Neural progenitor cell (in vitro differentiated cells): Measurements from ENCODE around the gene MPO.

ENCODE experiments used
- EZH2 ChIP-seq: fragments of 200-600 bp; sonication (generic); IDR thresholded peaks from 2 replicates; pipeline ENCODE4 v1.6.1; 2017; ENCODE audit warnings: antibody characterized with exemption, mild to moderate bottlenecking, moderate library complexity
- TF ChIP-seq, protein P1 (sequence below): fragments of 200-600 bp; sonication (generic); IDR thresholded peaks from 2 replicates; pipeline ENCODE4 v1.5.1; 2017; ENCODE audit warnings: antibody characterized with exemption, mild to moderate bottlenecking

DNA sequence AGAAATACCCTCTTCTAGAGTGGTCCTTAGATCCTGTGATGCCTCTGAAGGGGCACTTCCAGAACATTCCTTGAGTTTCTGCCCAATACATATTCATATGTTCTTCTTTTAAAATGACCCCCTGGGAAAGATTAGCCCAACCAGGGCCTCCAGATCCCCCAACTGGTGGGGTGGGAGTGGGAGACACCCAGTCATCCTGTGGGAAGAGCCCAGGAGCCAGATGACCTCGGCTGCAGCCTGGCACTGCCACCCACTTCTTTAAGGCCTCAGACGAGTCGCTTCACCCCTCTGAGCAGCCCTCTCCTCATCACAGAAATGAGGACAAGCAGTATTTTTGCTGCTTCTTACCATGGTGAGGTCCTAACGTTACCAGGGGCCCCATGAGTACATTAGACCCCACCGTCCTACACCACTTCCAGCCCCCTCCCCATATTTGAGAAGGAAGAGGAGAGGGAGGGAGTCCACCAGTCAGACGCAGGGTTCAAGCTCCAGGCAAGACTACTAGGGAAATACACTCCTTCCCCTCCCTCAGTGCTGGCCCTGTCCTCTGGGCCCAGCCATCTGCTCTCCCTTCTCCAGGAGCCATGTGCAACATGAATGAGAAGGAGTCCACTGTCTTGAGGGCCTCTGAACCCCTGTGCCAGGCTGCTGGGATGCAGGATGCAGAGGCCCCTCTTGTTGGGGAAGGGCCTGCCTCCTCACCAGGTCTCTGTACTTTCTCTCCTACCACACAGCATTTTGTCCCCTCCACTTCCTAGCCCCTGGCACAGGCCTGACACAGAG, 11.8 kb downstream of the MPO start:
- TF ChIP-seq, protein P1, sequence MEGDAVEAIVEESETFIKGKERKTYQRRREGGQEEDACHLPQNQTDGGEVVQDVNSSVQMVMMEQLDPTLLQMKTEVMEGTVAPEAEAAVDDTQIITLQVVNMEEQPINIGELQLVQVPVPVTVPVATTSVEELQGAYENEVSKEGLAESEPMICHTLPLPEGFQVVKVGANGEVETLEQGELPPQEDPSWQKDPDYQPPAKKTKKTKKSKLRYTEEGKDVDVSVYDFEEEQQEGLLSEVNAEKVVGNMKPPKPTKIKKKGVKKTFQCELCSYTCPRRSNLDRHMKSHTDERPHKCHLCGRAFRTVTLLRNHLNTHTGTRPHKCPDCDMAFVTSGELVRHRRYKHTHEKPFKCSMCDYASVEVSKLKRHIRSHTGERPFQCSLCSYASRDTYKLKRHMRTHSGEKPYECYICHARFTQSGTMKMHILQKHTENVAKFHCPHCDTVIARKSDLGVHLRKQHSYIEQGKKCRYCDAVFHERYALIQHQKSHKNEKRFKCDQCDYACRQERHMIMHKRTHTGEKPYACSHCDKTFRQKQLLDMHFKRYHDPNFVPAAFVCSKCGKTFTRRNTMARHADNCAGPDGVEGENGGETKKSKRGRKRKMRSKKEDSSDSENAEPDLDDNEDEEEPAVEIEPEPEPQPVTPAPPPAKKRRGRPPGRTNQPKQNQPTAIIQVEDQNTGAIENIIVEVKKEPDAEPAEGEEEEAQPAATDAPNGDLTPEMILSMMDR: no peak
- TF ChIP-seq EZH2: no peak
